Activated naive CD8-positive, alpha-beta T cell treated with anti-CD3 and anti-CD28 coated beads for 36 hours (primary cell): ENCODE measurements around the gene VRTN. TPM values are rescaled to one million over a fixed set of nuclear protein-coding genes. Genes with fewer than 3 reads are reported as not detected.

ENCODE experiments used
- DNase-seq: peaks from one replicate; pipeline ENCODE4 v3.0.0; 2021
- H3K27ac Mint-ChIP-seq: one replicate; pipeline ENCODE4 v1.8.0; 2022; ENCODE audit warnings: mild to moderate bottlenecking, moderate library complexity, mixed read lengths
- H3K27me3 Mint-ChIP-seq: one replicate; pipeline ENCODE4 v1.8.0; 2022; ENCODE audit warnings: mild to moderate bottlenecking, mixed read lengths
- H3K36me3 Mint-ChIP-seq: one replicate; pipeline ENCODE4 v1.8.0; 2021; ENCODE audit warnings: mild to moderate bottlenecking, mixed read lengths
- H3K4me1 Mint-ChIP-seq: one replicate; pipeline ENCODE4 v1.8.0; 2021; ENCODE audit warnings: mixed read lengths
- H3K4me3 Mint-ChIP-seq: one replicate; pipeline ENCODE4 v1.8.0; 2022; ENCODE audit warnings: mild to moderate bottlenecking, moderate library complexity, mixed read lengths
- H3K9me3 Mint-ChIP-seq: one replicate; pipeline ENCODE4 v1.8.0; 2022; ENCODE audit warnings: mixed read lengths
- total RNA-seq, 2 experiments: library from RNA; stranded (reverse); gene quantifications; one replicate each; pipeline ENCODE4 v1.2.3, GENCODE V29; 2021

VRTN gene
- total RNA-seq, 2 experiments from 2014 or later: not detected

DNA sequence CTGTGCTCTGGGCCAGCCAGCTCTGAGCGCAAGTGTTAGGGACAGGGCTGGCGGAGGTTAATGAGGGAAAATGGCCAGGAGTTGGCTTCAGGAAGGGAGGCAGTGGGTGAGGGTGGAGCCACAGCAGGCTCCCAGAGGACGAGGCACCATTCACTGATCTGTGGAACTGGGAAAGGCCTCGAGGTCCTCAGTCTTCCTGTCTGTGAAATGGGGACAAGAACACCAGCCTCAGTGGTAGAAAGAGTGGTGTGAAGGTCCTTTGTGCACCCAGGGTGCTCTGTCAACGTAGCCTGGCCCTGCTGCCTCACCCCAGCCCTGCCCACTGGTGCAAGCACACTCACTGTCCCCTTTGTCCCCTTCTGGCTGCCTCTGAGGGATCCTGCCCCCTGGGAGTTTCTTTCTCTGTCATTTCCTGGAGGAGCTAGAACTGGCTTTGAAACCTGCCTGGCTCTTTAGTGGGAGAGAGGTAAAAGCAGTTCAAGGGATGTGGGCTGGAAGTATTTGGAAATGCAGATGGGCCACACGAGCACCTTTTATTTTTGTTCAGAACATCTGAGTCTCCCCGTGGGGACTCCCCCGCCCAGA lies 52.7 kb downstream of the VRTN start:
- DNase-seq: no peak
- Mint-ChIP-seq H3K4me1 (peaks cover 11% of the 10 kb centered on the region), H3K36me3 (no peaks in the 10 kb centered on the region), H3K9me3 (no peaks in the 10 kb centered on the region), H3K27ac (peak overlapping the region; percentile 71), H3K4me3 (peak overlapping the region; percentile 58), H3K27me3 (no peaks in the 10 kb centered on the region)

DNA sequence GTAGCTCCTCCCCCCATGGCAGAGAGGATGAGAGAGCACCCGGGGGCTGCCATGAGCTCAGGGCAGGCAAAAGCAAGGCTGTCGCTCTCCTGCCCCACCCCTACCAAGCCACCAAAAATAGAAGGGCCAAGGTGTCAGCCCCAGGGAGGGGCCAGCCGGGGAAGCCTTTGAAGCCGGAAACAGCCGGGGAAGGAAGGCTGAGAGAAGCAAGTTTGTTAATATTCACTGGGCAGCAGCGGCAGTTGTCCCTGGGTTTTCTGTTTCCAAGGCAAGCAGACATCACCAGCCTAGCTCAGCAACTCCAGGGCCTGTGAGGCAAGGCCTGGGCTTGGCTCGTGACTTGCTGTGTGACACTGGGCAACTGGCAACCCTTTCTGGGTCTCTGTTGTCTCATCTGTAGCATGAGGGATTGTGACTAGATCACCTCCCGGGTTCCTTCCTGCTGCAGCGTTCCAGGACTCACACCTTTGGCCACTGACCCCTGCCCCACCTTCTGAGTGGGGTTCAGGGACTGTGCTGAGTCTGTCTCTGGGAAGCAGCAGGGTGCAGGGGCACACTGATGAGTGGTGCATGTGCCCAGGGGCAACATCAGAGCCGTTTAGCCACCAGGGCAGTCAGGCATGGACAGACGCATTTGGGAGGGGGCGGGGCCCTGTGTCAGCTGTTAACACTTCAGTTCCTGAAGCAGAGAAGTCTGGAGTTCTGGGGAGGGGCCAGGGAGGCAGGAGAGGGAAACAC lies 53.4 kb downstream of the VRTN start:
- H3K27ac Mint-ChIP-seq: peak overlapping the region; percentile 71
- DNase-seq: peak; percentile 76
- H3K9me3 Mint-ChIP-seq: no peaks in the 10 kb centered on the region
- H3K4me3 Mint-ChIP-seq: peak overlapping the region; percentile 58
- H3K4me1 Mint-ChIP-seq: peaks cover 11% of the 10 kb centered on the region
- H3K27me3 Mint-ChIP-seq: no peaks in the 10 kb centered on the region
- no peaks in the 10 kb centered on the region for H3K36me3 Mint-ChIP-seq

DNA sequence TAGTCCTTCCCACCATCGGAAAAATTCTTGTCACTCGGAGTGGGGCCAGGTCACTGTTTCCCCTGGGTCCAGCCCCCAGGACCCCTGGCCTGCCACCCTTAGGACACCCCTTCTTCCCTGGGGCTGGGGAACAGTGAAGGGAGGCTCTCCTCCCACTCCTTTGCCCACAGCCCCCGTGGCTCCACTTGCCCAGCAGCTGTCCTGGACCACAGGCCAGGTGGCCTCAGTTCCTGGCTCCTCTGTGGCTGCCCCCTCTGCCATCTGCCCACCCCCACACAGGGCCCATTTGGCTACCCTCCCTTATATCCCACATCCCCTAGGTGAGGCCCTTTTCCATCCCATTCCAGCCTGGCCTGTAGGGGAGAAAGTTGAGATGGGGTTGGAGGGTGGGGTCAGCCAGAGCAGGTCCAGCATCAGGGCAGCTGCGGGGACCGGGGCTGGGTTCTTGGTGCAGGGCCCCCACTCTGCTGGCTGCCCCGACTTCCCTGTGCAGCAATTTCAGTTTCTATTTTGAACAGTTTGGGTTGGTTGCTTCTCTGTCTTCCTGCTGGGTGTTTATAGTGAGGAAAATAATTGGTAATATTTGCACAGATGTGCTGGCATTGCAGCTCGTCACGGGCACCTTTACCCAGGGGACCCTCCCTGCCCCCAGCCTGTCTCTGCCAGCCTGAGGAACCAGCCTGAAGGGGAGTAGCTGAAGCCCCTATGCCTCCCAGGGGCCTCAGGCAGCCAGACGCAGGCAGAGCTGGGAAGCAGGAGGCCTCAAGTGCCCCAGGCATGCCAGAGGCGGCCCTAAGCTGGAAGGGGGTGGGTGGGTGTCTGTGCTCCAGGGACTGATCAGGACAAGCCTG lies 54.4 kb downstream of the VRTN start:
- no peak for DNase-seq
- H3K4me3 Mint-ChIP-seq: peak overlapping the region; percentile 51
- H3K9me3 Mint-ChIP-seq: no peaks in the 10 kb centered on the region
- H3K4me1 Mint-ChIP-seq: peaks cover 11% of the 10 kb centered on the region
- H3K27me3 Mint-ChIP-seq: no peaks in the 10 kb centered on the region
- peak overlapping the region; percentile 70 for H3K27ac Mint-ChIP-seq
- H3K36me3 Mint-ChIP-seq: no peaks in the 10 kb centered on the region

DNA sequence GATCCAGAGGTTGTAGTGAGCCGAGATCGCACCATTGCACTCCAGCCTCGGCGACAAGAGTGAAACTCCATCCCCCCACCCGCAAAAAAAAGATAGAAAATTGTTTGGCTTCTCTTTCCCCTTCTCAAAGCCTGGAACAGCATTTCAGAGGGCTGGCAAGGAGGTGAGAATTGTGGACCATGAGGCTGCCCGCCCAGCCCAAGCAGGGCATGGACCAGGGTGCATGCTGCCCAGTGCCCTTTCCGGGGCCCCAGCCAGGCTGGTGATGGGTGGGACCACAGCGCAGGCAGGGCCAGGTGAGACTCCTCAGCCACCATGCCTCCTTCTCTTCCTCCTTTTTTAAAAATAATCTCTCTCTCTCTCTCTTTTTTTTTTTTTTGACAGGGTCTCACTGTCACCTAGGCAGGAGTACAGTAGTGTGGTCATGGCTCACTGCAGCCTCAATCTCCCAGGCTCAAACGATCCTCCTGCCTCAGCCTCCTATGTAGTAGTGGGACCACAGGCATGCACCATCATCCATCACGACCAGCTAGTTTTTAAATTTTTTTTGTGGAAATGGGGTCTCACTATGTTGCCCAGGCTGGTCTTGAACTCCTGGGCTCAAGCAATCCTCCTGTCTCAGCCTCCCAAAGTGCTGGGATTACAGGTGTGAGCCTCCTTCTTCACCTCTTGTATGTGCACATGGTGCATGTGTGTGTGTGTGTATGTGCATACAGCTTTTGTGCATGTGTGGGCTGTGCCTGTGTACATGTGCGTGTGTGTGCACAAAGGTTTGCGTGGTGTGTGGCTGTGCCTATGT lies 55.5 kb downstream of the VRTN start:
- Mint-ChIP-seq H3K4me1 (peaks cover 11% of the 10 kb centered on the region), H3K27me3 (no peaks in the 10 kb centered on the region), H3K9me3 (no peaks in the 10 kb centered on the region), H3K4me3 (no peak overlapping the region), H3K27ac (no peak overlapping the region), H3K36me3 (no peaks in the 10 kb centered on the region)
- DNase-seq: no peak

- H3K36me3 Mint-ChIP-seq: no peaks in the 10 kb centered on the region
- H3K27ac Mint-ChIP-seq: no peak overlapping the region
Observed at GRCh38 chr14:74404435-74404834, 56.2 kb downstream of the VRTN start.

DNA sequence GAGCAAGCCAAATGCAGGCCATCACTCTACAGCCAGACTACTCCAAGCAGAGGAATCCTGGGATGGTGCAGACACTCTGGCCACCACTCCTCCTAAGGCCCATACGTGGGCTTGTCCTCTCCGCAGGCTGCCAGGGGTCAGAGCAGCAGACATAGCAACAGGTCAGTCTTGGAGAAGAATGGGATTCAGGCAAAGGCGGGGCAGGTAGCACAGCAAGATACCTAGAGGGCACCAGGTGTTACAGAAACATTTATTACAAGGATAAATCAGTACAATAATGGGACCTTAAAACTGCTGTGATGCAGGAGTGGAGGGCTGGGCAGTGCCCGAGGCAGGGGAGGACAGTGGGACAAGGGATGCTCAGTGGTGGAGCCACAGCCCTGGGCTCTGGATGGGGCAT lies 57.4 kb downstream of the VRTN start:
- no peak for DNase-seq
- H3K4me3 Mint-ChIP-seq: no peak overlapping the region
- H3K27ac Mint-ChIP-seq: no peak overlapping the region
- H3K27me3 Mint-ChIP-seq: no peaks in the 10 kb centered on the region
- peaks cover 11% of the 10 kb centered on the region for H3K4me1 Mint-ChIP-seq
- H3K9me3 Mint-ChIP-seq: no peaks in the 10 kb centered on the region
- H3K36me3 Mint-ChIP-seq: no peaks in the 10 kb centered on the region

More at GRCh38 chr14:74404435-74404834, 56.2 kb downstream of the VRTN start:
- Mint-ChIP-seq H3K27me3 (no peaks in the 10 kb centered on the region), H3K4me1 (peaks cover 11% of the 10 kb centered on the region), H3K4me3 (no peak overlapping the region), H3K9me3 (no peaks in the 10 kb centered on the region)
- no peak for DNase-seq

DNA sequence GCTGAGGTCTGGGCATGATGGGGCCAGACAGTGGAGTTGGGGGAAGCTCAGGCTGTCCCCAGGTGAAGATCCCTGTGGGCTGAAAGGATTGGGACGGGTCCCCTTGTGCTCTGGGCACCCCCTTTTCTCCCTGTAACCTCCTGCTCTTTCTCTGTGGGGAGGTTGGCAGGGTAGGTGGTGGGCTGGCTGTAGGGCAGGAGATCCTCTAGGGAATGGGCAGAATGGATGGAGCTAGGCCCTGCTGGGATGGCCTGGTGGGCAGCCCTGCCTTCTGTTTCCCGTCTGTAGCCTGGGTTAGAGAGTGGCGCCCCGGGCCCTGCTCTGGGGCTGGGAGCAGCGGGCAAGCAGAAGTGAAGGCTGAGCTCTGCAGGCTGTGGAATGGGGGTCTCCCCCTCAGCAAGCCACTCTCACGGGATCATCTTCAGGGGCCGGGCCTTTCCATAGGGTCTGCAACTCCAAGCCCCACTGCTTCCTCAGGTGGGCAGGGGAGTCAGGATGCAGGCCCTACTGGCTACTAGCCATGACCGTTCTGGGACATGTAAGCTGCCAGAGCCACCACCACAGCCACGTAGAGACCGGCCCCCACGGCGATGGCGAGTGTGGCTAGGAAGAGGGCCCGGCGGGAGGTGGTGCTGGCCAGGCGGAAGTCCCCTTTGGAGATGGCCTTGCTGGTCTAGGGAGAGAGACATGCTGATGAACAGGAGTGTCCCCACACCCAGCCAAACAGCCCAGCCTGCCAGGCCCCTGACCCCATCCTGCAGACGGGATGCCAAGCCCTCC lies 58.9 kb downstream of the VRTN start:
- DNase-seq: no peak
- H3K4me3 Mint-ChIP-seq: no peak overlapping the region

DNA sequence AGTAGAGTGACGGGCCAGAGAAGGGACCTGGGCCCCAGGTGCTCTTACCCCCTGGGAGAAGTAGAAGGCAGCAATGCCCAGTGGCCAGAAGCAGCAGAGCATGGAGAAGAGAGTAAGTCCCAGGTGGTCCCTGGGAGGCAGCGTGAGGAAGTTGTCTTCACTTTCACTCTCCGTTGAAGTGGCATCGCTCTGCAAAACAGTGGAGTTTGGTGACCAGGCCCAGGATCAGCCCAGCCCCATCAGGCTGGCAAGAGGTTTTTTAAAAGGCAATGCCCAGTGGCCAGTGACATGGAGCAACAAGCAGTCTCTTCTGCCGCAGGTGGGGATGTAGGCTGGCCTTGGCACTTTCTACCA lies 59.5 kb downstream of the VRTN start:
- H3K4me1 Mint-ChIP-seq: no peaks in the 10 kb centered on the region
- no peak overlapping the region for H3K4me3 Mint-ChIP-seq
- no peak for DNase-seq
- H3K36me3 Mint-ChIP-seq: no peaks in the 10 kb centered on the region
- H3K27me3 Mint-ChIP-seq: no peaks in the 10 kb centered on the region
- no peaks in the 10 kb centered on the region for H3K9me3 Mint-ChIP-seq
- no peak overlapping the region for H3K27ac Mint-ChIP-seq

More for the DNA sequence above, 58.9 kb downstream of the VRTN start:
- Mint-ChIP-seq H3K9me3 (no peaks in the 10 kb centered on the region), H3K27me3 (no peaks in the 10 kb centered on the region), H3K36me3 (no peaks in the 10 kb centered on the region), H3K4me1 (peaks cover 1% of the 10 kb centered on the region), H3K27ac (no peak overlapping the region)

DNA sequence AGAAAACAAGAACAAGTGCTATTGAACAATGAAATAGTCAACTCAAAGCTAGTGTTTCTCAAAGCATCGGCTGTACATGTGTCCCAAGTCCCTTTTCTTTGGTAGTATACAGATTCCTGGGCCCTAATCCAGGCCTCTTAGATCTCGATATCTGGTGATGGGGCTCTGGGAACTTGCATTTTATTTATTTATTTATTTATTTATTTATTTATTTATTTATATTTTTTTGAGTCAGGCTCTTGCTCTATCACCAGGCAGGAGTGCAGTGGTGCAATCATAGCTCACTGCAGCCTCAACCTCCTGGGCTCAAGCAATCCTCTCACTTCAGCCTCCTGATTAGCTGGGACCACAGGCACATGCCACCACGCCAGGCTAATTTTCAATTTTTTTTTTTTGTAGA lies 60.6 kb downstream of the VRTN start:
- DNase-seq: no peak
- no peaks in the 10 kb centered on the region for H3K27me3 Mint-ChIP-seq
- no peak overlapping the region for H3K27ac Mint-ChIP-seq
- no peaks in the 10 kb centered on the region for H3K36me3 Mint-ChIP-seq
- no peak overlapping the region for H3K4me3 Mint-ChIP-seq
- no peaks in the 10 kb centered on the region for H3K4me1 Mint-ChIP-seq
- H3K9me3 Mint-ChIP-seq: no peaks in the 10 kb centered on the region

DNA sequence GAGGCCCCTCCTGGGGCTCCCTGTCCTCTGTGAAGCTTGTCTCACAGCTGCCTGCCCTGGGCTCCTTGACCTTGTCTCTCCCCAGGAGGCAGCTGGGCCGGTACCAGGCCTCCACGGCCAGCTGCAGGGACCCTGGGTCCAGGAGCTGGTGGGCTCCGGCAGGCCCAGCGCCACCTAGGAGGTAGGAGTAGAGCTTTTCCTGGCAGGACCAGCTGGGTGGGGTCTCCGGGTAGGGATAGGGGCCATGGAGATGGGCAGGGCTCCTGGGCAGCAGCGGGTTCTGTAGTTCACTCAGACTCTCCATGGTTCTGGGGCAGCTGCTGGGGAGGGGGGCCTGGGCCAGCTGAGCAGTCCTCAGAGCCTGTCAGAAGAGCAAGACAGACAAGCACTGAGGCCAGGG lies 61.2 kb downstream of the VRTN start:
- Mint-ChIP-seq H3K27ac (no peak overlapping the region), H3K36me3 (no peaks in the 10 kb centered on the region), H3K4me1 (no peaks in the 10 kb centered on the region), H3K9me3 (no peaks in the 10 kb centered on the region), H3K27me3 (peaks cover 5% of the 10 kb centered on the region), H3K4me3 (no peak overlapping the region)
- no peak for DNase-seq

Other genes with a start within 250 kb of the VRTN start
- not detected for gene VSX2, start 109.0 kb upstream of the VRTN start, total RNA-seq
- 10 to 100 TPM; 36.8 to 36.9 TPM for gene ABCD4, start 45.5 kb upstream of the VRTN start, total RNA-seq
- not detected for gene SYNDIG1L, start 77.7 kb downstream of the VRTN start, total RNA-seq
- 10 to 100 TPM; 12.5 to 14.2 TPM for gene NPC2, start 144.8 kb downstream of the VRTN start, total RNA-seq
- gene ISCA2, start 145.3 kb downstream of the VRTN start, total RNA-seq: 10 to 100 TPM; 29.7 to 31.0 TPM